Activated CD8-positive, alpha-beta T cell treated with anti-CD3 and anti-CD28 coated beads, Interleukin-2, amount 10 ng/mL, durations not matched to agents 7 days and 5 days (primary cell): ENCODE measurements around the gene TNMD. TPM values are rescaled to one million over a fixed set of nuclear protein-coding genes. Genes with fewer than 3 reads are reported as not detected.

Source experiments
- ATAC-seq: fragments of 150-1000 bp; cut with Tn5 transposase; one replicate; pipeline ENCODE4 v1.10.0; 2021; ENCODE audit warnings: moderate library complexity
- CTCF ChIA-PET: fragments of 350-600 bp; sonication (Branson Sonifier 250); formaldehyde crosslinking; loops from one replicate; lab custom pipeline; 2021; ENCODE audit warnings: antibody characterized with exemption; lab: Charles Lee
- POLR2A ChIA-PET: fragments of 350-600 bp; sonication (Branson Sonifier 250); formaldehyde crosslinking; loops from one replicate; lab custom pipeline; 2021; ENCODE audit warnings: antibody characterized with exemption; lab: Charles Lee
- DNase-seq: peaks from one replicate; pipeline ENCODE4 v3.0.0-alpha.2; 2020
- H3K27ac Mint-ChIP-seq: one replicate; pipeline ENCODE4 v1.8.0; 2021; ENCODE audit warnings: mild to moderate bottlenecking, mixed read lengths
- H3K27me3 Mint-ChIP-seq: one replicate; pipeline ENCODE4 v1.8.0; 2021; ENCODE audit warnings: low read depth, mixed read lengths
- H3K36me3 Mint-ChIP-seq: one replicate; pipeline ENCODE4 v1.8.0; 2021; ENCODE audit warnings: low read depth, mixed read lengths
- H3K4me1 Mint-ChIP-seq: one replicate; pipeline ENCODE4 v1.8.0; 2021; ENCODE audit warnings: low read depth, mixed read lengths
- H3K4me3 Mint-ChIP-seq: one replicate; pipeline ENCODE4 v1.8.0; 2021; ENCODE audit warnings: mild to moderate bottlenecking, mixed read lengths
- H3K9me3 Mint-ChIP-seq: one replicate; pipeline ENCODE4 v1.8.0; 2022; ENCODE audit warnings: mixed read lengths; ENCODE audit not compliant: insufficient read depth
- total RNA-seq, 2 experiments: library from RNA; stranded (reverse); gene quantifications; one replicate each; pipeline ENCODE4 v1.2.3, GENCODE V29; 2021

Gene TNMD
- total RNA-seq, 2 experiments from 2014 or later = not detected

DNA sequence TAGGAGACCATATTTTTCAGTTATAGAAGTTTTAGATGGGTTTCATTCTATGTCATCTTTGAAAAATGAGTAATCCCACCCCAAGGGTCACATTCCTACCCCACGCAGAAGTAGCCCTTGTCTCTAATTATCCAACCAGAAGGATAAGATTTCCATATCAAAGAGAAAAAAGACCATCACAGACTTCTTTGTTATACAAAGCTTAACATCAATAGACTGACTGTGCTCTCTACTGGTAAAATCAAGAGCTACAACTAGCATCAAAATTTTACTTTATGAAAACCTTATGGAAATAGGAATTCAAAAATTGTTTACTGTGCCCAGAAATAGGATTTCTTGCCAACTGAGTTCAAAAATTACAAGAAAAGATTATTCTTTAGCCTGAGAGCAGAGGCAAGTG, 24.9 kb downstream of the TNMD start:
- DNase-seq (no peak), ATAC-seq (no peak)
- Mint-ChIP-seq H3K4me1 (peaks cover 9% of the 10 kb centered on the region), H3K27ac (no peak overlapping the region), H3K9me3 (no peaks in the 10 kb centered on the region), H3K27me3 (peaks cover 7% of the 10 kb centered on the region), H3K36me3 (no peaks in the 10 kb centered on the region), H3K4me3 (no peak overlapping the region)
- ChIA-PET CTCF (interaction anchor here (1.0 to 1.5 kb wide), 2 partner anchors 97 to 100 kb away, joined by 3 to 4 read pairs; no protein-coding TSS in a partner anchor), POLR2A (no interaction called here)

DNA sequence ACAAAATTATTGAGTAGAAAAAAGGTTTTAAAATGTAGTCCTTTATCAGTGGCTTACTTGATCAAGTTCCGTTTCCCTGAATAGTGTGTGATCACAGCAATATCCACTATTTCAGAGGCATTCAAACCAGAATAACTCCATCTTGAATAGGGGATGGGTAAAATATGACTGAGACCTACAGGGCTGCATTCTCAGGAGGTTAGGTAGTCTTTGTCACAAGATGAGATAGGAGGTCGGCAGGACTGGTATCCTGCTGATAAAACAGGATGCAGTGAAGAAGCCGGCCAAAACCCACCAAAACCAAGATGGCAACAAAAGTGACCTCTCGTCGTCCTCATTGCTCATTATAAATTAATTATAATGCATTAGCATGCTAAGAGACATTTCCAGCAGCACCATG, 27.2 kb downstream of the TNMD start:
- no peak overlapping the region for H3K4me3 Mint-ChIP-seq
- CTCF ChIA-PET = no interaction called here
- H3K4me1 Mint-ChIP-seq = peaks cover 2% of the 10 kb centered on the region
- POLR2A ChIA-PET = no interaction called here
- H3K27ac Mint-ChIP-seq = no peak overlapping the region
- no peaks in the 10 kb centered on the region for H3K36me3 Mint-ChIP-seq
- DNase-seq (no peak), ATAC-seq (no peak)
- H3K27me3 Mint-ChIP-seq = peaks cover 5% of the 10 kb centered on the region
- H3K9me3 Mint-ChIP-seq = no peaks in the 10 kb centered on the region

DNA sequence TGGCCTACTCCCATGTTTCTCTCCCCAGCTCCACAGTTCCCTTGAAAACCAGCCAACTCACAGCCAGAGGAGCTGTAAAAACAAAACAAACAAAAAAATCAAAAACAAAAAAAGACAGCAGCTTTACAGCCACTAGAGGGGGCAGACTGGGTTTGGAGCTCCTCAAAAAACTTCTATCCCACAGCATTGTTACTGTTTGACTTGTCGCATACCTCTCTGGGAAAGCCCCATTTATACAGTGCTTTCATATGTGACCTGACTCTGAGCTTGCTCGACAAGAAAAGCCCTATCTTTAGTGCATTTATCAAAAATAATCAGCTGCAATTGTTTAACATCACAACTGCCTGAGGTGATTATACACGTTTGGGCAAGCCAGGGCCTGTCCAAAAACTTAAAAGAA, 30.3 kb downstream of the TNMD start:
- H3K4me1 Mint-ChIP-seq = no peaks in the 10 kb centered on the region
- no peaks in the 10 kb centered on the region for H3K9me3 Mint-ChIP-seq
- POLR2A ChIA-PET = no interaction called here
- H3K4me3 Mint-ChIP-seq = no peak overlapping the region
- no peaks in the 10 kb centered on the region for H3K36me3 Mint-ChIP-seq
- H3K27me3 Mint-ChIP-seq = peaks cover 7% of the 10 kb centered on the region
- ATAC-seq = no peak
- CTCF ChIA-PET = interaction anchor here (0.6 to 1.5 kb wide), 6 partner anchors 8 to 130 kb away, joined by 3 to 8 read pairs (median 3); partner anchors contain the start of gene TSPAN6
- H3K27ac Mint-ChIP-seq = no peak overlapping the region
- DNase-seq = no peak

DNA sequence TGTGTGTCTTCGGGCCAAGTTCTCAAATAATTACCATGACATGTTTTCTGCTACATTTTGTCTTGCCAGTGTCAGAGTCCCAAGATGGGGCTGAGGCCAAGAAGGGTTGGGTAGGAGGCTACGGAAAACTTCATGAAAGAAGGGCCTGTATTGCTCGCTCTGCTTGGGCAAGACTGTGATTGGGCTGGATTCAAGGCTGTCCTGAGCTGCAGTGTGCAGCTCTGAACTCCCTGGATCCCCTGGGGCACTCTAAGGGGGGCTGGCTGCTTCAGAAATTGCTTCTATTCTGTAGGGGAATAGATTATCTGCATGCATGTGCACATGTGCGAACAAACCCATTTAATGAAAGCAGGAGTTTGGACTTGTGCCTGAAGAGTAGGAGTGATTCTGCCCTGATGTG, 38.3 kb downstream of the TNMD start:
- H3K4me3 Mint-ChIP-seq = no peak overlapping the region
- H3K27me3 Mint-ChIP-seq = peaks cover 6% of the 10 kb centered on the region
- H3K36me3 Mint-ChIP-seq = no peaks in the 10 kb centered on the region
- peaks cover 10% of the 10 kb centered on the region for H3K4me1 Mint-ChIP-seq
- ATAC-seq (no peak), DNase-seq (no peak)
- ChIA-PET POLR2A (no interaction called here), CTCF (no interaction called here)
- H3K27ac Mint-ChIP-seq = no peak overlapping the region
- H3K9me3 Mint-ChIP-seq = no peaks in the 10 kb centered on the region

DNA sequence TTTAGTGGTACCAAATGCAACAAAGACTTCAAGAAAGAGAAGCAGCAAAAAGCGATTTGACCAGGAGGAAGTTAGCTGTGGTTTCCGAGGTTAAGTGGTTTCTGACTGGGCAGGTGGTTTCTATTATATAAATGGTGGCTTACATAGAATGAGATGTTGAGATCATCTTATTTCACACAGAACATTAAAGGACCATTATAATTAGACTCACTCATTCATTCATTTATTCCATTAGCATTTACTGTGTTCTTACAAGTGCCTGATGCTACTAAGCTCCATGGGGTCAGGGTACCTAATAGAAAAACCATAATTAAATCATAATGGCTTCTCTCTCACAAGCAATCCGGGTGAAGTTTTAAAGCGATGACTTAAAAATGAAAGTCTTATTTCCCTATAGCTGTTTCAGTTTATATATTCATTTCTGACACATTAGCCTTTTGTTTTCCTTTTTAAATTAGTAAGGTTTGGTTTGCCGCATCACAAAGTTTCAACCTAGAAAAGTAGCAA, 41.3 kb downstream of the TNMD start:
- H3K4me1 Mint-ChIP-seq = peaks cover 10% of the 10 kb centered on the region
- H3K9me3 Mint-ChIP-seq = no peaks in the 10 kb centered on the region
- ATAC-seq = no peak
- CTCF ChIA-PET = interaction anchor here (0.8 kb wide), 1 partner anchor 45 kb away, joined by 3 read pairs; no protein-coding TSS in a partner anchor
- H3K4me3 Mint-ChIP-seq = no peak overlapping the region
- no peaks in the 10 kb centered on the region for H3K36me3 Mint-ChIP-seq
- POLR2A ChIA-PET = no interaction called here
- peaks cover 9% of the 10 kb centered on the region for H3K27me3 Mint-ChIP-seq
- peak; percentile 39 for DNase-seq
- H3K27ac Mint-ChIP-seq = peak overlapping the region; percentile 20

DNA sequence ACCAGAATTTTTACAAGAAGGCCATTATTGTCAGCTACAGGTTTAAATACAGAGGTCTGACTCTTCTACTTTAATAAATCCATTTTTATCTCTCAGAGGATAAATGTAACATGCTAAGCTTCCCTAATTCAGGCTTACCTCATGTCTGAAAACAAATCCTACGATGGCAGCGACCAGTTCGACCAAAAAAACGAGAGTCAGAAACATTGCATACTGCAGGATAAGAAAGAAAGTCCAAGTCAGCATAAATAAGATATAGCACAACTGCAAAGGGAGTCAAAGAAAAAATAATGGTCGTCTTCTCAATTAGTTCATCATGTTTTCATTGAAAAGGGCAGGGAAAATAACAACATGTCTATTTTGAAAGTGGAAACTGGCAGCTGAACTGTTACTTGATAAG, 50.3 kb downstream of the TNMD start:
- Mint-ChIP-seq H3K4me3 (no peak overlapping the region), H3K27me3 (peaks cover 23% of the 10 kb centered on the region), H3K4me1 (peaks cover 3% of the 10 kb centered on the region), H3K9me3 (no peaks in the 10 kb centered on the region), H3K36me3 (no peaks in the 10 kb centered on the region), H3K27ac (no peak overlapping the region)
- DNase-seq = no peak
- ATAC-seq = no peak
- CTCF ChIA-PET = no interaction called here
- POLR2A ChIA-PET = no interaction called here

DNA sequence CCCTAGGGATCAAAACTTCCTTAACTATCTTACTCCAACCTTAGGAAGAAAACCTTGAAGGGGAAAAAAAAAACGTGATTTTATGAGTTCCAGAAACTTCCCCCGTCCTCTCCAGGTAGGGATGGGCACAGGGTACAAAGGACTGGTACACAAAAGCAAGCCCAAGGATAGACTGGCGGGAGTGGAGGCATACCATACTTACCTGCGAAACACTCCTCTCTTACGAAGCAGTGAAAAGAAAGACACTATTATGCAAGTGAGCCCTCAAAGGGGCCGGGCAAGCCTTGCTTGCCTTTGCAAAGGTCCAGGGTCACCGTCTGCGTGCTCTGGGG, 51.2 kb downstream of the TNMD start:
- H3K27me3 Mint-ChIP-seq = peaks cover 20% of the 10 kb centered on the region
- peaks cover 3% of the 10 kb centered on the region for H3K4me1 Mint-ChIP-seq
- no peak overlapping the region for H3K27ac Mint-ChIP-seq
- POLR2A ChIA-PET = no interaction called here
- no peaks in the 10 kb centered on the region for H3K36me3 Mint-ChIP-seq
- no peak for ATAC-seq
- H3K4me3 Mint-ChIP-seq = peak overlapping the region; percentile 78
- no peak for DNase-seq
- no peaks in the 10 kb centered on the region for H3K9me3 Mint-ChIP-seq
- CTCF ChIA-PET = interaction anchor here (0.6 to 2.1 kb wide), 3 partner anchors 13 to 53 kb away, joined by 3 to 8 read pairs (median 3); no protein-coding TSS in a partner anchor

DNA sequence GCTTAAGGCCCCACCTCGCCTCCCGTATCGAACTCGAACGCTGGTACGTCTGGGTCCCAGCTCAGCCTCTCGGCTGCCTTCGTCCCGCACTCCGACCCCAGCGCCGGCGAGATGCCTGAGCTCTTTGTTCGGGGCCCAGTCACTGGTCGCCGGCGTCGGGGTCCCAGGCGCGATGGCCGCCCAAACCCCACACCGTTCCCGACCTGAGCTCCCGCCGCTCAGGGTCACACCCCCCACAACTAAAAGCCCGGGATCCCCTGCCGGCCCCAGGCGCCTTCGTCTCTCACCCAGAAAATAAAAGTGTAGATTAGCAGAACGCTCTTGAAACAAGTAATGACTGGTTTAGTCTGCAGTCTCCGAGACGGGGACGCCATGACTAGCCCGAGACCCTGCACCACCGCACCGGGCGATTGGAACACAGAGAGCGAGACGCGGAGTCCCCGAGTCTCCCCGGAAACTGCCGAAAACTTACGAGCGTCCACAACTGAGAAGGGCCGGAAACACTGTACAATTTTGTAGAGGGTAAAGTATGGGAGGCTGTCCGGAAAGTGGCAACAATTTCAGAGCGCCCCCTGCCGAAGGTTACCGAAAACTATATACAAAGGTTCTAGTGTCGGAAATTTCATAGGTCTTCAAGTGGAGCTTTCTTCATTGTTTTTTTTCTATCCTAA, 51.7 kb downstream of the TNMD start, which contains the start of gene TSPAN6:
Gene TSPAN6, minus strand, starts transcription at position 486 of the 671 bp plus-strand sequence. Its CDS starts 112 bp downstream, at position 374.
- H3K4me3 Mint-ChIP-seq = peak within 1 kb of the TSS; percentile 78
- CTCF ChIA-PET = interaction anchor here (0.6 to 2.1 kb wide), 5 partner anchors 12 to 444 kb away, joined by 3 to 8 read pairs (median 3); no protein-coding TSS in a partner anchor
- no peak within 1 kb of the TSS for H3K27ac Mint-ChIP-seq
- peaks cover 3% of the 10 kb centered on the region for H3K4me1 Mint-ChIP-seq
- H3K27me3 Mint-ChIP-seq = peaks cover 20% of the 10 kb centered on the region
- ATAC-seq = peak; percentile 100
- H3K36me3 Mint-ChIP-seq = no peaks in the 10 kb centered on the region
- peak; percentile 76 for DNase-seq
- no peaks in the 10 kb centered on the region for H3K9me3 Mint-ChIP-seq
- POLR2A ChIA-PET = no interaction called here

DNA sequence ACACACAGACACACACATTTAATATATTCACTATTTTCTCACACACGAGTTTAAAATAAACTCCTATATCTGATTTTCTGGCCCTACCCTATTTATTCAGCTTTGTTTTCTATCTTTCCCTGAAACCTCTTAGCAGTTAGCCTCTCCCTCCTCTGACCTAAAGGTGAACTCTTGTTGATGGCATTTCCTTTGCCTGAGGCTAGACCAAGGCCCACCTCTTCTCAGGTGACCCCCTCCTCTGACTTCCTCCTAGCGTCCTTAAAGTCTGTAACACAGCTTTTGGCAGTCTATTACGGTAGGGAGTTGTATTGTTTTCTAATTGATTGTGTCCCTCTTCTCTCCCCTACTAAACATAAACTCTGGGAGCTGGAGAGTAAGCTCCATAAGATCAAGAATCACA, 57.6 kb downstream of the TNMD start:
- Mint-ChIP-seq H3K27ac (no peak overlapping the region), H3K4me1 (no peaks in the 10 kb centered on the region), H3K9me3 (no peaks in the 10 kb centered on the region), H3K36me3 (no peaks in the 10 kb centered on the region), H3K27me3 (peaks cover 7% of the 10 kb centered on the region), H3K4me3 (no peak overlapping the region)
- POLR2A ChIA-PET = interaction anchor here (0.6 kb wide), 1 partner anchor 79 kb away, joined by 4 read pairs; no protein-coding TSS in a partner anchor
- DNase-seq = no peak
- ATAC-seq = no peak
- CTCF ChIA-PET = no interaction called here

DNA sequence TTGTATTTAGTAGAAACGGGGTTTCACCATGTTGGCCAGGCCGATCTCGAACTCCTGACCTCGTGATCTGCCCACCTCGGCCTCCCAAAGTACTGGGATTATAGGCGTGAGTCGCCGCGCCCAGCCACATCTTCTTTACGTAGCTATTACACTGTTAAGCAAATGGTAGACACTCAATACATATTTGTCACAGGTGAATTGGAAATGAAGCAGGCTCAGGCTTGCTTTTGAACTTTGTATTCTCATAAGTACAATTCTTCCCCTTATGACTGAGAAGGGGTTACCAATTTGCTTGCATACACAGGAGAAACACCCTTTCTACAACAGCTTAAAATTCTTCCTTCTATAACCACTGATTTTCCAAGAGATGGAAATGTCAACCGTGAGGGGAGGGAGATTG, 58.5 kb downstream of the TNMD start:
- Mint-ChIP-seq H3K4me1 (no peaks in the 10 kb centered on the region), H3K4me3 (no peak overlapping the region), H3K27ac (no peak overlapping the region), H3K36me3 (no peaks in the 10 kb centered on the region), H3K9me3 (no peaks in the 10 kb centered on the region), H3K27me3 (peaks cover 7% of the 10 kb centered on the region)
- DNase-seq (no peak), ATAC-seq (no peak)
- ChIA-PET POLR2A (no interaction called here), CTCF (no interaction called here)

DNA sequence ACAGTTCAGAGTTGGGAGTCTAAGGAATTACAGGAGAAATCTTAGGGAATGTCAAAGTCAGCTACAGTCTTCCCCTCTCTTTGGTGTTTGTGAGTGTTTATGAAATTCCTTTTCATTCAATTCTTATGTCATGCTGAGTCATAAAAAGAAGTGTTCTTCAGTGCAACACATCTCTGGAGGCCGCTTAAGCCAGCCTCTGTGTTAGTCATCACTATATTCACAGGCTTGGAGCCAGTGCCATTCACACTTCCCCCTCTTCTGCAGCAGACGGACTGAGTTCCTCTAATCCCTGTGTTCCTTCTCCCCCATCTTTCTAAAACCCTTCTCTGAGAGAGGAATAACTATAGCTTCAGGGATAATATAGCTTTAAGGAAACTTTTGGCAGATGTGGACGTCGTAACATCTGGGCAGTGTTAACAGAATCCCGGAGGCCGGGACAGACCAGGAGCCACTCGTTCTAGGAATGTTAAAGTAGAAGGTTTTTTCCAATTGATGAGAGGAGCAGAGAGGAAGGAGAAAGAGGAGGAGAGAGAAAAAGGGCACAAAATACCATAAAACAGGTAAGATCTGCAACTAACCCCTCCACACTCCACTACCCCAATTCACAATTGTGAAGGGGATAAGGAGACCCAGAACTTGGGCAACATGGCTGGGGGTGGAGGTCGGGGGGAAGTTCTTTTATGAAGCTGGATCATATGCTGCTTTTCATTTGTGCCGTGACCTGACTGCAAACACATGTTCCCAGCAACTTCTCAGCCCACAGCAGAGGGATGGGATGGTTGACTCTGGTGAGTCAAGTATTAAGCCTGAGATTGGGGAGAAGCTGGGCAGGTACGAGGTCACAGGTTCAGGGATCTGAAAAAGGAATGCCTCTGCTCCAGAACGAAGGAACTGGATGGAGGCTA, 59.5 kb downstream of the TNMD start, which contains the start of gene SRPX2:
Gene SRPX2, plus strand, starts transcription at position 244 of the 905 bp plus-strand sequence. CDS start 2,124 bp downstream, outside the sequence.
- no peaks in the 10 kb centered on the region for H3K4me1 Mint-ChIP-seq
- H3K27me3 Mint-ChIP-seq = peaks cover 7% of the 10 kb centered on the region
- no peaks in the 10 kb centered on the region for H3K9me3 Mint-ChIP-seq
- H3K4me3 Mint-ChIP-seq = no peak within 1 kb of the TSS
- ChIA-PET CTCF (no interaction called here), POLR2A (no interaction called here)
- no peaks in the 10 kb centered on the region for H3K36me3 Mint-ChIP-seq
- no peak within 1 kb of the TSS for H3K27ac Mint-ChIP-seq
- DNase-seq = no peak
- ATAC-seq = no peak
